ENCODE results near the gene EME1.
"Not testable (repeated sequence)": the region's sequence is repeated elsewhere in the genome, so short reads cannot be mapped to it uniquely, and the experiment has no call there.

The EME1 gene

GRCh38 chr17:50372758-50373556 lies at the start of gene EME1, which contains the start of gene MRPL27:
EME1 (plus strand) TSS chr17:50373229; CDS start chr17:50375209, 1,980 bp downstream.
MRPL27 (minus strand) TSS chr17:50373184; CDS start chr17:50373170, 14 bp downstream.
- peak; percentile 72 to 80 for DNase-seq

- DNase-seq = no peak
Observed at GRCh38 chr17:50325906-50326305, 47.1 kb upstream of the EME1 start.

- DNase-seq = no peak
Observed at GRCh38 chr17:50326831-50327364, 46.1 kb upstream of the EME1 start.

GRCh38 chr17:50328363-50329325 lies 44.4 kb upstream of the EME1 start:
- no peak for DNase-seq

GRCh38 chr17:50329716-50330115 lies 43.3 kb upstream of the EME1 start:
- no peak for DNase-seq

- no peak for DNase-seq
Observed at GRCh38 chr17:50330151-50330775, 42.8 kb upstream of the EME1 start.

- DNase-seq = no peak
Observed at GRCh38 chr17:50331085-50331791, 41.8 kb upstream of the EME1 start.

GRCh38 chr17:50332196-50332595 lies 40.8 kb upstream of the EME1 start:
- DNase-seq = no peak

GRCh38 chr17:50333291-50334057 lies 39.6 kb upstream of the EME1 start:
- not testable (repeated sequence) for DNase-seq

- DNase-seq = no peak
Observed at GRCh38 chr17:50337956-50338355, 35.1 kb upstream of the EME1 start.

- no peak for DNase-seq
Observed at GRCh38 chr17:50338645-50339044, 34.4 kb upstream of the EME1 start.

- DNase-seq = no peak
Observed at GRCh38 chr17:50339381-50339780, 33.6 kb upstream of the EME1 start.

GRCh38 chr17:50344731-50345365 lies 28.2 kb upstream of the EME1 start:
- no peak for DNase-seq

- DNase-seq = peak; percentile 92 to 94
Observed at GRCh38 chr17:50345432-50346312, 27.4 kb upstream of the EME1 start, which contains the start of gene XYLT2. XYLT2 (plus strand) TSS chr17:50346126; CDS start chr17:50346141, 15 bp downstream.

- DNase-seq = peak; percentile 43 to 57
Observed at GRCh38 chr17:50346313-50347116, 26.5 kb upstream of the EME1 start.

GRCh38 chr17:50347117-50347893 lies 25.7 kb upstream of the EME1 start:
- DNase-seq = no peak

- no peak for DNase-seq
Observed at GRCh38 chr17:50347894-50348291, 25.1 kb upstream of the EME1 start.
